HEK293T (cell line): ENCODE results near the gene UGCG.

Experiments used
- BHLHE40 ChIP-seq: fragments of 450-650 bp; IDR thresholded peaks from 2 replicates; pipeline ENCODE4 v1.6.1; 2016; ENCODE audit warnings: mild to moderate bottlenecking, moderate library complexity, borderline replicate concordance
- ELF4 ChIP-seq: fragments of 450-650 bp; IDR thresholded peaks from 2 replicates; pipeline ENCODE4 v1.6.1; 2017; ENCODE audit warnings: antibody characterized with exemption
- FOXM1 ChIP-seq: fragments of 450-650 bp; IDR thresholded peaks from 2 replicates; pipeline ENCODE4 v1.6.1; 2017; ENCODE audit warnings: mild to moderate bottlenecking, borderline replicate concordance
- NFRKB ChIP-seq: fragments of 450-650 bp; IDR thresholded peaks from 2 replicates; pipeline ENCODE4 v1.6.1; 2016; ENCODE audit warnings: mild to moderate bottlenecking, moderate library complexity
- SP1 ChIP-seq: fragments of 450-650 bp; IDR thresholded peaks from 2 replicates; pipeline ENCODE4 v1.6.1; 2017
- TARDBP ChIP-seq: fragments of 450-650 bp; IDR thresholded peaks from 2 replicates; pipeline ENCODE4 v1.6.1; 2016
- ZNF384 ChIP-seq: fragments of 450-650 bp; IDR thresholded peaks from 2 replicates; pipeline ENCODE4 v1.6.1; 2016

DNA sequence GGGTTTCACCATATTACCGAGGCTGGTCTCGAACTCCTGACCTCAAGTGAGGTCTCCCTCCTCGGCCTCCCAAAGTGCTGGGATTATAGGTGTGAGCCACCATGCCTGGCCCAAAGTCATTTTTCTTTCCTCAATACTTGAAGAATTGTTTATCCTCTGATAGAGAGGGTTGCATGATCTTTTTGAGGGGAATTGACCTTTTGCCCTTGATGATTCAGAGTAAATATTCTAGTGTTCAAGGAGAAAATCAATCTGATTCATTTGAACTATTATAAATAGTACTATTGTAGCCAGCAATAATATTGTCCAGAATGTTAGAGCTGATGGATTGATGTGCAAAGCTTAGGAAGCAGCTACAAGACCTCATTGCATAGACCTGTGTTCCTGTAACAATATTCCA is 47.1 kb downstream of the UGCG start:
- TF ChIP-seq SP1 (no peak), ELF4 (no peak), FOXM1 (no peak), BHLHE40 (no peak), TARDBP (no peak), ZNF384 (no peak), NFRKB (no peak)
